Measurements from ENCODE around the gene SHISA8. TPM values are rescaled to one million over a fixed set of nuclear protein-coding genes. Genes with fewer than 3 reads are reported as not detected.

SHISA8 gene
- total RNA-seq, 1 experiment from 2014 or later, result not detected

GRCh38 chr22:41933411-41934177, 18.7 kb upstream of the SHISA8 start:
- DNase-seq (ENCODE audit: low spot score), result no peak

DNA sequence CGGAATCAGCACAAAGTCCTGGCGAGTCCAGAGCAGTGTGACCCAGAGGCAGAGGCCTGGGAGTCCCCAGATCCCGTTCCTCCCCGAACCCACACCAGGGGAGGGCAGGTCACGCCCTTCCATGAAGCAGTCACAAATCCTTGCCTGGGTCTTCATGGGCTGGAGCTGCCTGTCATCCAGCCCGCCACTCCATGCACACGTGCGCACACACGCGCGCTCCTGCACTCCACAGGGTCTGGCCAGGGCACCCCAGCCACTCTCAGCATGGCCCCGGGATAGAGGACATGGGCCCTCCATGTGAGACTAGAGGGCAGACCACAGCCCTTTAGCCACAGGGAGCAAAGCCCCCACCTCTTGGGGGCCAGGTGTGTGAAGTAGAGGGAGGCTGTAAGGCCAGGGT, 17.5 kb upstream of the SHISA8 start:
- DNase-seq (ENCODE audit: low spot score), result no peak

DNA sequence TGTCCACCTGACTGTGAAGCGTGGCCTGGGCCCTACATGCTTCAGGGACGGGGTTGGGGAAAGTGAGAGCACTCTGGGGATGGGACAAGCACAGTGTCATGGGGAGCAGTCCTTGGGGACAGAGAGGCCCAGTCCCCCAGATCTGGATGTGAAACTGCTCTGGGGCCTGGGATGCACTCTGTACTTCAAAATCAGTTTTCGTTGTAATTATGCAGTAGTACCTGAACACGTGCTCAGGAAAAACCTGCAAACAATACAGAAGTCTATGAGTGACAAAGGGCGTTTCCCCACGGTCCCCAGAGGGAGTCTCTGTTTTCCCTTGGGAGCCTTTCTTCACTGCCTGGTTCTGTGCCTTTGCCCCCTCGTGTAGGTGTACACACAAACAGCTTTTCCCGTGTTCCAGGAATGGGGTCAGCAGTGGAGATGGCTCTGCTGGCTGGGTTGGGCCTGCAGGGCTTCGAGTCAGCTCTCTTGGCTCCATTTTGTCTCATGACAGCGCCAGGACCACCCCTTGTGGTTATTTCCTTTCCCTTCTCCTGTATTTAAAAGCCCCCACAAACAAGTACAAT, 16.9 kb upstream of the SHISA8 start:
- DNase-seq (ENCODE audit: low spot score), result no peak

- no peak for DNase-seq (ENCODE audit: low spot score)
Observed at GRCh38 chr22:41929418-41929810, 14.5 kb upstream of the SHISA8 start.

DNA sequence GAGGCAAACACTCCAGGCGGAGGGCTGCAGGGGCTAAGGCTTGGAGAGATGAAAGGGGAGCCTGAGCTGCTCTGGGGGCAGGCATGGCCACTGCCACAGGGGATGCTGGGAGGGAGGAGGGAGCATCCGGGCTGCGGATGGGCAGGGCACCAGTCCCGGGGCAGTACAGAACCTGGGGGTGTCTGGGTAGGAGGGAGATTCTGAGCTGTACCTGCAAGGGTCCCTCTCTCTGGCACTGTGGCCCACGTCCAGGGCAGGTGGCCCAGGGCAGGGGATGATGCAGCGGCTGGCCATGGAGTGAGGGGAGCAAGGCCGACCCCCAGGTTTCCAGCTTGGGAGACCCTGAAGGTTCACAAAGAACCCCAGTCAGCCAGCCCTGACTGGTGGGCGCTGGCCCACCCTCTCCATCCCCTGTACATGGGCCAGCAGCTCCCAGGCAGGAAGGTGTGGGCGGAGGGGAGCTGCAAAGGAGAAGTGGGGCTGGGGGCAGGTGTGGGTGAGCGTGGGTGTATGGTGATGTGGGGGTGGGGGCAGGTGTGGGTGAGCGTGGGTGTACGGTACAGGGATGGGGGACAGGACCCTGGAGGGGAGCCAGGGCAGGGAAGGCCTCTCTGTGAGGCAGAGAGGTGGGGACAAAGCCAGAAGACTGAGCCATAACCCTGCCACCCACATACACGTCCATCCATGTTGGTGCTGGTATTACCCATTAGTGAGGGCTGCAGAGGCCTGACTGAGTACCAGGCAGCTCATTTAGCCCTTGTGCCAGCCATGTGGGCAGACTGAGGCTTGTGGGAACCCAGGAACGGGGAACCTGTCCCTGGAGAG, 13.9 kb upstream of the SHISA8 start:
- no peak for DNase-seq (ENCODE audit: low spot score)

DNA sequence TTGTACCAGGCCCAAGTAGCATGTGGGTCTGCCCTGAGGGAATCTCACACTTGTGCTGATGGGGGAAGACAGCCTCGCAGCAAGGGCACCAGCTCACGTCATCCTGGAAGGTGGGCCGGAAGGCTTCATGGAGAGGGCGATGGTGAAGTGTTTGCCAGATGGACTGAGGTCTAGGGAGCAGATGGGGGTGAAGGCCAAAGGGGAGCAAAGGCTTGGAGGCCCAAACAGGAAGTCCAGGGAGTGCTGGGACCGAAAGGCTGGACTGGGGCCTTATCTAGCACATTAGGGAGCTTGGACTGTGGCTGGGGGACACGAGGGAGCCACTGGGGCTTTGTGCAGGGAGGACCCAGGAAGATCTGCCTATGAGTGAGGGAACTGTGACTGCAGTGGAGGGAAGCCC, 12.9 kb upstream of the SHISA8 start:
- no peak for DNase-seq (ENCODE audit: low spot score)

GRCh38 chr22:41925783-41926460, 11.0 kb upstream of the SHISA8 start:
- DNase-seq (ENCODE audit: low spot score), result no peak

DNA sequence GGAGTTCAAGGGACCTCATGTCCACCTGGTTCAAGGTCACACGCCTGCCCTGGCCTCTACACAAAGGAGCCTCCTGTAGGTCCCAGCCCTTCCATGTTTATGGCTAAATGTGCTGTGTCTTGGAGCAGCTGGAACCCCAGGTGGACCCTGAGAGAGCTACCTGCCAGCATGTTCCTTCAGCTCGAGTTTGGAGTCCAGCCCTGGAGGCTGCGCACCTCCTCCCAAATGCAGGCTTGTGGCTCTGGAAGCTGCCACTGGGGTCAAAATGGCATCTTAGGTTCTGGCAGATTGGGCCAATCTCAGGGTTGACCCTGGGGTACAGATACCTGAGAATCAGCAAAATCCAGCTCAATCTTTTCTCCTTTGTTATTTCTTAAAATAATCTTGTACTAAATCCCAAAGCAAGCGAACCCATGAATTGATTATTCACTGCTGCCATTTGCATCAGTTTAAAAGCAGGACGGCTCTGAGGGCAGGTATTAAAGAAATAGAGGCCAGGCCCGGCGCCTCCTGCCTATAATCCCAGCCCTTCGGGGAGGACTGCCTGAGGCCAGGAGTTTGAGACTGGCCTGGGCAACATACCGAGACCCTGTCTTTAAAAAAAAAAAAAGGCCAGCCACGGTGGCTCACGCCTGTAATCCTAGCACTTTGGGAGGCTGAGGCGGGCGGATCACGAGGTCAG, 8.9 kb upstream of the SHISA8 start:
- DNase-seq (ENCODE audit: low spot score), result no peak

DNA sequence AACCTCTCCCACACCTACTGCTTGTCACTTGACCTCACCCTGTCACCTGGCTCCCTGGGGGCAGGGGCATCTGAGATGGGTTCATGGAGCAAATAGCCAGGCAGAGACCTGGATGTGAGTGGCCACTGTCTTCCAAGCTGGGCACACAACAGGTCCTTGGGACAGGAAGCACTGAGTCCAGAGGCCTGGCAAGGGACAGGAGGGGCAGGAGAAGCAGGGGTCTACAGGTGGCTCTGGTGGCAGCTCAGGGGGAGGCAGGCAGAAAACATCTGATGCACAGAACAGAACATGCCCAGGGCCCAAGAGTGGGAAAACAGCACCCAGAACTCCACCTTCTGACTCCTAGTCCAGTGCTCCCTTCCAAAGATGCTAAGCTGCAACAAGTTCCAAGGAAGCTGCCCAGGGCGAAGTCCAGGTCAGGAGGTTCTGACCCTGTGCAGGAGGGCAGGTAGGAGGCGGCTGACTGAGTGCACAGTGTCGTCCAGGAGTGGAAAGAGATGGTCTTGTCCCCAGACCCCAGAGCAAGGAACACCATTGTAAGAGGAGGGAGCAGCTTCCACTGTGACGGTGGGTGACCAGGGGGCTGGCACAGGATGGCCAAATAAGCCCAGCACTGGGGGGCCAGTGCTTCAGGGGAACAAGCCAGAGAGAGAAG, 8.2 kb upstream of the SHISA8 start:
- DNase-seq (ENCODE audit: low spot score), result no peak

DNA sequence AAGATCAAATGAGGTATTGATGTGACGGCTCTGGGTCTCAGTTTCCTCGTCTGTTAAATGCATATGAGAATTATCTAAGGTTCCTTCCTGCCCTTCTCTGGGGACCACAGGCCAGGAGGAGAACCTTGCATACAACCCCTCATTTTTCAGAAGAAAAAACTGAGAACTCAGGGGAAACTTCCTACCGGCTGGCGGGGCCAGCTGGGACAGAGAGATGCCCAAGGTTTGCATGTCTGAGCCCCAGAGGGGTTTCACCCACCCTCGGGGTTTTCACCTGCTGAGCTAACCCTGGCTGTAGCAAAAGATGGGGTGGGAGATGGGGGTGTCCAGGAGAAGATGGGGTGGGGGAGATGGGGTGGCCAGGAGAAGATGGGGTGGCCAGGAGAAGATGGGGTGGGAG, 7.5 kb upstream of the SHISA8 start:
- no peak for DNase-seq (ENCODE audit: low spot score)

- DNase-seq (ENCODE audit: low spot score), result no peak
Observed at GRCh38 chr22:41920271-41920976, 5.5 kb upstream of the SHISA8 start.

DNA sequence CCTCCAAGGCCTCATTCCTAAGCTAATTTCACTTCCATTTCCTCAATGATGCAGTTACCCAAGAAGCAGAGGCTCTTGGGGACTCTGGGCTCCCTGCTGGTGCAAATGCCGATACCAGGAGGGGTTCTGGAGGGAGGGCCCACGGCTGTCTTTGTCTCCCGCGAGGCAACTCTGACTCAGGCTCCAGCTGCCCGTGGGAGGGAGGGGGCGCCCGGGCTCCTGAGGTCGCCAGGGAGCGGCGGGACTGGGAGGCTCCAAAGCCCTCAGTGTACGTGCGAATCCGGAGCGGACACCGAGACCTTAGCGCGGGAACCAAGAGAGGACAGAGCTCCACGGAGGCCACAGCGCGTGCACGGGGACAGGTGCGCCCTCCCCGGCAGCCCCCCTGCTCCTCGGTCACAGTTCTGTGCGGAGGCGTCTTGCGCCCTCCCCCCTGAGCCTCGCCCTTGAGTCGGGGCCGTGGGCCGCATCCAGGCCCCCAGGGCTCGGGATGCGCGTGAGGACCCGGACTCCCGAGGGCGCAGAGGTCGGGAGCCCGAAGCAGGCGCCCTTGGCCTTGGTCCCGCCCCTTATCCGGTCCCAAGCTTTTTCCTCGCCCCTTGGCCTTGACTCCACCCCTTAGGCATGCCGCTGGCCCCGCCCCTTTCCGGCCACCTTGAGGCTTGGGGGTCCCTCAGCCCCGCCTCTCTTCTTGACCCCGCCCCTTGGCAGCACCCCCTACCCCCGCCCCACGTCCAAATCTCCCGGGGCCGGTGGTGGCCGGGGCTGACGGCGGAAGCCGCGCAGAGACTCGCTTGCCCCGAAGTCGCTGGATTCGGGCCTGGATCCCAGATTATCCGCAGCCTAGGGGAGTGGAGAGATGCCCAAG, 4.7 kb upstream of the SHISA8 start:
- no peak for DNase-seq (ENCODE audit: low spot score)

- DNase-seq (ENCODE audit: low spot score), result peak; percentile 44
Observed at GRCh38 chr22:41917903-41918791, 3.3 kb upstream of the SHISA8 start.

DNA sequence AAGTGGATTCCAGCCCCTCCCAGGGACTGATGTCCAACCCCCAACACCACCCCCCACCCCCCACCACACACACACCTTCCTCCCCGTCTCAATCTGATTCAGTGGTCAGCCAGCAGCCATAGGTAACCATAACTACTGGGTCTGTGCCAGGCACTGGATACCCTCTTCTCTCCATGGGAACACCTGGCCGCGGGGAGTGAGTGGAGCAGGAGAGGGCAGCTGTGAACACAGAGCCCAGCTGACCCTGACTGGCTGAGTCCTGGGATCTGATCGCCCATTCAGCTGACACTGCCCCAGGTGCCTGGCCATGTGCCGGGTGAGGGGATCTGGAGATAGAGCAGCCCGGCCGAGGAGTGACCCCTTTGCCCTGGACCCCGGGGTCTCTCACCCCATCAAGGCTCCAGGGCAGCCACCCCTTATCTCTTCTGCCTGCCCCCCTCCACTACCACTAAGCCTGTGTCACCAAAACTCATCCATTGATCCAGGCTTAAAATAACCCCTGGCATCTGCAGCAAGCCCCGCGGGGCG, 2.6 kb upstream of the SHISA8 start:
- no peak for DNase-seq (ENCODE audit: low spot score)

- DNase-seq (ENCODE audit: low spot score), result no peak
Observed at GRCh38 chr22:41916745-41917358, 2.0 kb upstream of the SHISA8 start.

- no peak for DNase-seq (ENCODE audit: low spot score)
Observed at GRCh38 chr22:41915786-41916493, 1.1 kb upstream of the SHISA8 start.

- DNase-seq (ENCODE audit: low spot score), result no peak
Observed at GRCh38 chr22:41914611-41915034, 251 bp downstream of the SHISA8 start.
